ENCODE measurements around the gene PFKP.

- TF ChIP-seq, protein P1, sequence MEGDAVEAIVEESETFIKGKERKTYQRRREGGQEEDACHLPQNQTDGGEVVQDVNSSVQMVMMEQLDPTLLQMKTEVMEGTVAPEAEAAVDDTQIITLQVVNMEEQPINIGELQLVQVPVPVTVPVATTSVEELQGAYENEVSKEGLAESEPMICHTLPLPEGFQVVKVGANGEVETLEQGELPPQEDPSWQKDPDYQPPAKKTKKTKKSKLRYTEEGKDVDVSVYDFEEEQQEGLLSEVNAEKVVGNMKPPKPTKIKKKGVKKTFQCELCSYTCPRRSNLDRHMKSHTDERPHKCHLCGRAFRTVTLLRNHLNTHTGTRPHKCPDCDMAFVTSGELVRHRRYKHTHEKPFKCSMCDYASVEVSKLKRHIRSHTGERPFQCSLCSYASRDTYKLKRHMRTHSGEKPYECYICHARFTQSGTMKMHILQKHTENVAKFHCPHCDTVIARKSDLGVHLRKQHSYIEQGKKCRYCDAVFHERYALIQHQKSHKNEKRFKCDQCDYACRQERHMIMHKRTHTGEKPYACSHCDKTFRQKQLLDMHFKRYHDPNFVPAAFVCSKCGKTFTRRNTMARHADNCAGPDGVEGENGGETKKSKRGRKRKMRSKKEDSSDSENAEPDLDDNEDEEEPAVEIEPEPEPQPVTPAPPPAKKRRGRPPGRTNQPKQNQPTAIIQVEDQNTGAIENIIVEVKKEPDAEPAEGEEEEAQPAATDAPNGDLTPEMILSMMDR (IDR thresholded peaks at IDR 0.05; ENCODE audit: borderline replicate concordance, extremely low read depth, low read length, poor library complexity, severe bottlenecking), result no peak
- TF ChIP-seq EZH2 (IDR thresholded peaks at IDR 0.05; ENCODE audit: borderline replicate concordance, low read depth, low read length, severe bottlenecking), result no peak
These were observed 50.1 kb downstream of the PFKP start for GRCh38 chr10:3117486-3117885.
